Vagina (tissue), 2 donors: ENCODE data around the gene EFNA1.

ENCODE experiments used
- POLR2A ChIP-seq, 2 donors: fragments of 450-650 bp; IDR thresholded peaks; one replicate each; pipeline ENCODE4 v1.6.1; 2017; ENCODE audit warnings: antibody characterized with exemption in 2 of 2, mild to moderate bottlenecking in 2 of 2, moderate library complexity in 2 of 2
- POLR2AphosphoS5 ChIP-seq, 2 donors: sonication (generic); formaldehyde crosslinking; IDR thresholded peaks; one replicate each; pipeline ENCODE4 v1.9.0; 2017; ENCODE audit warnings: antibody characterized with exemption in 2 of 2, mild to moderate bottlenecking in 2 of 2, low read depth in 1 of 2; ENCODE audit not compliant: insufficient read depth in 1 of 2
- TF ChIP-seq, protein P1 (sequence below), 3 experiments: fragments of 450-650 bp in 2 of 3; fragments of 200-600 bp in 1 of 3; sonication (generic) in 1 of 3; IDR thresholded peaks; one replicate each; pipeline ENCODE4 v1.5.1; 2017 to 2019; ENCODE audit warnings: antibody characterized with exemption in 3 of 3, mild to moderate bottlenecking in 2 of 3, moderate library complexity in 2 of 3

DNA sequence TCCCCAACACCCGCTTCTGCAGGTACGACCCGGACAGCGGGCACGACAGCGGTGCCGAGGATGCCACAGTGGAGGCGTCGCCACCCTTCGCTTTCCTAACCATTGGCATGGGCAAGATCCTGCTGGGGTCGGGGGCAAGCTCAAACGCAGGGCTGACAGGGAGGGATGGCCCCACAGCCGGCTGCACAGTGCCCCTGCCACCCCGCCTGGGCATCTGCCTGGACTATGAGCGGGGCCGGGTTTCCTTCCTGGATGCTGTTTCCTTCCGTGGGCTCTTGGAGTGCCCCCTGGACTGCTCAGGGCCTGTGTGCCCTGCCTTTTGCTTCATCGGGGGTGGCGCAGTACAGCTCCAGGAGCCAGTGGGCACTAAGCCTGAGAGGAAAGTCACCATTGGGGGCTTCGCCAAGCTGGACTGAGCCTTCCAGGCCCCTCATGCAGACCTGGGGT lies 56.1 kb downstream of the EFNA1 start:
- TF ChIP-seq, protein P1, sequence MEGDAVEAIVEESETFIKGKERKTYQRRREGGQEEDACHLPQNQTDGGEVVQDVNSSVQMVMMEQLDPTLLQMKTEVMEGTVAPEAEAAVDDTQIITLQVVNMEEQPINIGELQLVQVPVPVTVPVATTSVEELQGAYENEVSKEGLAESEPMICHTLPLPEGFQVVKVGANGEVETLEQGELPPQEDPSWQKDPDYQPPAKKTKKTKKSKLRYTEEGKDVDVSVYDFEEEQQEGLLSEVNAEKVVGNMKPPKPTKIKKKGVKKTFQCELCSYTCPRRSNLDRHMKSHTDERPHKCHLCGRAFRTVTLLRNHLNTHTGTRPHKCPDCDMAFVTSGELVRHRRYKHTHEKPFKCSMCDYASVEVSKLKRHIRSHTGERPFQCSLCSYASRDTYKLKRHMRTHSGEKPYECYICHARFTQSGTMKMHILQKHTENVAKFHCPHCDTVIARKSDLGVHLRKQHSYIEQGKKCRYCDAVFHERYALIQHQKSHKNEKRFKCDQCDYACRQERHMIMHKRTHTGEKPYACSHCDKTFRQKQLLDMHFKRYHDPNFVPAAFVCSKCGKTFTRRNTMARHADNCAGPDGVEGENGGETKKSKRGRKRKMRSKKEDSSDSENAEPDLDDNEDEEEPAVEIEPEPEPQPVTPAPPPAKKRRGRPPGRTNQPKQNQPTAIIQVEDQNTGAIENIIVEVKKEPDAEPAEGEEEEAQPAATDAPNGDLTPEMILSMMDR (IDR thresholded peaks at IDR 0.05): no peak
- no peak for TF ChIP-seq POLR2AphosphoS5 (IDR thresholded peaks at IDR 0.05; ENCODE audit: insufficient read depth in 1 of 2, low read depth in 1 of 2)
- TF ChIP-seq POLR2A (IDR thresholded peaks at IDR 0.05): no peak
